AG09309 (cell line): ENCODE data around the gene FAM236C.
"Not testable (repeated sequence)": the region's sequence is repeated elsewhere in the genome, so short reads cannot be mapped to it uniquely, and the experiment has no call there.

Experiments used
- DNase-seq: peaks from one replicate; pipeline ENCODE4 v3.0.0-alpha.2; 2010; ENCODE audit warnings: low read depth
- H3K4me3 ChIP-seq: 2 replicates; pipeline ENCODE4 v1.5.1; 2011; ENCODE audit warnings: mild to moderate bottlenecking, low read depth, low read length, moderate library complexity; ENCODE audit not compliant: control insufficient read depth

FAM236C gene

DNA sequence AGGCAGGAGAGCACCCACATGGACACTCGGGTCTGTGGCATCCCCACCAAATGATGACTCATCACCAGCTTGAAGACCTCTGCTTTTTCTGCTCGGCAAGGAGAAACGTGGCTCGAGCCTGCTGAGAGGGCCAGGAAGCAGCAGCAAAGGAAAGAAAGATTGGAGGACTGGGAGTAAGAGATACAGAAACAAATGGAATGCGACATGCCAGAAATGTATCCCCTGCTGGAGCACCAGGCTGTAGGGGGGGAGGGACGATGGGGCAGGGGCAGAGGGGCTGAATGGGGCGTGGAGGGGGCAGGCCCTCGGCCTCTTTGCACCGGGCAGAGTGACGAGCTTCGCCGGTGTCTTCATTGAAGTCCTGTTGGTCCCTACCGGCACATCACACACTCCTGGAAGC is at the start of gene FAM236C:
TSS of gene FAM236C (plus strand) at position 301 of the 400 bp plus-strand sequence. CDS start 100 bp downstream, outside the sequence.
- DNase-seq, H3K4me3 ChIP-seq: not testable (repeated sequence)

DNA sequence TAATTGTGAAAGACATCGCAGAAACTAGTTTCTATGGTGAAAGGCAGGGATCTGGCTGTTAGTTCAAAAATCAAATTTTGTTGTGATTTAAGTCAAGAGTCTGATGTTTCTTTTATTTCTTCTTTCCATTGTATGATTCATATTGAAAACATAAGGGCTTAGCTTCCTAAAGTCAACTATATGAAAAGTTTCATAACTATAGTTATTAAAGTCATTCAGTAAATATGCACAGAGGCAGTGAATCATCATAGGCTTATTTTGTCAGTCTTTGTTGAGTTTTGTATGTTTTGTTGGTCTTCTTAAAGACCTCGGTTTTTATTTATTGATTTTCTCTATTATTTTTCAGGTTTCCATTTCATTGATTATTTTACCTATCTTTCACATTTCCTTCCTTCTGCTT is 29.5 kb upstream of the FAM236C start:
- not testable (repeated sequence) for H3K4me3 ChIP-seq, DNase-seq

DNA sequence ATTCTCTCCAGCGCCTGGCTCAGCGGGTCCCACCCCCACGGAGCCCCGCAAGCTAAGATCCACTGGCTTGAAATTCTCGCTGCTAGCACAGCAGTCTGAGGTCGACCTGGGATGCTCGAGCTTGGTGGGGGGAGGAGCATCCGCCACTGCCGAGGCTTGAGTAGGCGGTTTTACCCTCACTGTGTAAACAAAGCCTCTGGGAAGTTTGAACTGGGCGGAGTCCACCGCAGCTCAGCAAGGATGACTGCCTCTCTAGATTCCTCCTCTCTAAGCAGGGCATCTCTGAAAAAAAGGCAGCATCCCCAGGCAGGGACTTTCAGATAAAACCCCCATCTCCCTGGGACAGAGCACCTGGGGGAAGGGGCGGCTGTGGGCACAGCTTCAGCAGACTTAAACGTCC is 22.7 kb upstream of the FAM236C start:
- DNase-seq: not testable (repeated sequence)

DNA sequence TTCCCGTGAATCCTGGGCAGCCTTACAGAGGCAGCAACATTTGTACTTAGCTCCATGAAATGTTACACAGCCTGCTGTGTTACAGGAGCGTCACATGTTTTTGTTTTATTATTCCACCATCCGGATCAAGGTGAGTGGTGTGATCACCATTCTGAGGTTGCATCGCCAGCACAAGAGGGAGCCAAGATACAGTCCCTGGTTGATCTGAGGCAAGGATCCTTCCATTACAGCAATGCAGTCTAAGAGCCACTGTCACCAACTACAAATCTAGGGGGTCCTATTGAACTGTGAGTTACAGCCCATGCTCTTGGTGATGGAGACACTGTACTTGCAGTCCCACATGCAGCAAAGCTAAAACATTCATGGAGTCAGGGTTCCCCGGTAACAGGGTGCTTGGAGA is 3.7 kb downstream of the FAM236C start:
- DNase-seq, H3K4me3 ChIP-seq: not testable (repeated sequence)

More for the DNA sequence above, 22.7 kb upstream of the FAM236C start:
- H3K4me3 ChIP-seq: not testable (repeated sequence)

DNA sequence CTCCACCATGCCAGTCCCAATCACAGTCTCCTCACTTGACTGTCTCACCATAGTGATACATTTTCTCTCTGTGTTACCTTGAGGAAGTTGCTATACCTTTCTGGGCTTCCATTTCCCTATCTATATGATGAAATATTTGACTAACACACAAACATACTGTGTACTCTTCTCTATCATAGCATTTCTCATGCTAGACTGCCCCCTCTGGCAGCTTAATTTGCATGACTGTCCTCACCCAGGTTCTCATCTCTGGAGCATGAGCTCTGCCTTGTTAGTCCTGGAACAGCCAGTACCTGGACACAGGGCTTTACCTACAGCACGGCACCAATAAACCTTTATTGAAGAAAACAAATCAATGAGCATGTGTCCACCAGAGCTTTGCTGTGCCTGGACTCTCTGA is 19.9 kb downstream of the FAM236C start:
- DNase-seq, H3K4me3 ChIP-seq: not testable (repeated sequence)

DNA sequence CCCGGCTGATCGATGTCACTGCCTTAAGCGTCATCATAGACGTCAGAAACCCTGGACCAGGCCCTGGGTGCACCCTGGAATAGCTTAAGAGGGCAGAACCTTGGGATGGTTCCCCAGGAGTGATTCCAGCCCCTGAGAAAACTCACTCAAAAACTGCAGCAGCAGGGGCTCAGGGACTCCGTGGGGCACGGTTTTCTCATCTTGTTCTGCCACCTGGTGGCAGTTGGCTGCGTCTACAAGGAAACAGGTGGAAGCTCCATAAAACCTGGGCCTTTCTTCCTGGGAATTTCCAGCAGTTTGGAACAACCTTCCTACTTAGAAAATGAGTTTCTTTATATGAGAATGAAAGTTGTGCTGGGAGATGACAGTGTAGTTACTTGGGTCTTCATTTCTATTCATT is 24.0 kb downstream of the FAM236C start:
- not testable (repeated sequence) for DNase-seq, H3K4me3 ChIP-seq

DNA sequence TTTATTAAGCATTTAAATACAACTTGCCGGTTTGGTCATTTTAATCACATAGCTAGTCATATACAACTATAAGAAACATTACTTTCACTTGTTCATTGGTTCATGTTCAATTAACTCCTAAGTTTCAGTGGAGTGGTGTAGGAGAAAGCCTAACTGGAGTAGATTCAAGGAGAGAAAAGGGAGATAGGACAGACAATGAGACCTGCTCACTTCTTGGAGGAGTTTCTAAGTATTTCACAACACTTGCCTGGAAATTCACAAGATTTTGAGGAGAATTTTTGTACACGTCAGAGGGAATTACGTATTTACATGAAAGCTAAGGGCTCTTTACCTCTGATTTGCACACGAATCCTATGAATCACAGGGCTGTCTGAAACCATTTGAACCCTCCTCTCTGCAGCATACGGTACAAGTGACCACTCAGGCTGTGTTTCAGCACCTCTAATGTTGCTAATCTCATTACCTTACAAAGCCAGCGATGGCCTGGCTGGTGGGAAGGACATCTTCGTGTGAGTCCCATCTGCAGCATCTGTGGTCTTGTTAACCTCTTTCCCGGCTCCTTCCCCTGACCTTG is 24.6 kb downstream of the FAM236C start:
- not testable (repeated sequence) for DNase-seq

DNA sequence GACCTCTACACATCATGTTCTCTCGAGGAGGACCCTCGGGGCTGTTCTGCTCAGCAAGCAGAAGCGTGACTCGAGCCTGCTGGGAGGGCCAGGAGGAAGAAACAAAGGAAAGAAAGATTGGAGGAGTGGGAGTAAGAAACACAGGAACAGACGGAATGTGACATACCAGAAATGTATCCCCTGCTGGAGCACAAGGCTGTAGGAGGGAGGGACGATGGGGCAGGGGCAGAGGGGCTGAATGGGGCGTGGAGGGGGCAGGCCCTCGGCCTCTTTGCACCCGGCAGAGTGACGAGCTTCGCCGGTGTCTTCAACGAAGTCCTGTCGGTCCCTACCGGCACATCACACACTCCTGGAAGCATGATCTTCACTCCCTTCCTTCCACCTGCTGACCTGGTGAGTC is 25.5 kb downstream of the FAM236C start, which contains the start of gene FAM236A:
TSS of gene FAM236A (plus strand) at position 301 of the 400 bp plus-strand sequence. CDS start at position 358, 57 bp downstream.
- DNase-seq, H3K4me3 ChIP-seq: not testable (repeated sequence)

More for the DNA sequence above, 24.6 kb downstream of the FAM236C start:
- H3K4me3 ChIP-seq: not testable (repeated sequence)

DNA sequence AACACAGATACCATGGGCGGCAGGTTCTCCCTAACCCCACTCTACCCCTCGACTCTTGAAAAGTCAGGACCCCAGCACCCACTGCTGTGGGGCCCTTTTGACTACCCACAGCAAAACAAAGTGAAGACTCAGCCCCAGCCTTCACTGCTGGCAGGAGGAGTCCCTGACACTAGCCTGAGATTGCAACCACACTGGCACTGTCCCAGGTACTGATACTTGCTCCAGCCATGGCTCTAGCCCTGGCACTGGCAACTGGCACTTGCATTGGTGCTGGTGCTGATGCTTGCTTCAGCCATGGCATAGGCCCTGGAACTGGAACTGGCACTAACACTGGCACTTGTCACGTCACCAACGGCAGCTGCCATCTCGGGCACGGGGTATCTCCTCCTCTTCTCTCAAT is 29.9 kb downstream of the FAM236C start:
- DNase-seq: not testable (repeated sequence)

DNA sequence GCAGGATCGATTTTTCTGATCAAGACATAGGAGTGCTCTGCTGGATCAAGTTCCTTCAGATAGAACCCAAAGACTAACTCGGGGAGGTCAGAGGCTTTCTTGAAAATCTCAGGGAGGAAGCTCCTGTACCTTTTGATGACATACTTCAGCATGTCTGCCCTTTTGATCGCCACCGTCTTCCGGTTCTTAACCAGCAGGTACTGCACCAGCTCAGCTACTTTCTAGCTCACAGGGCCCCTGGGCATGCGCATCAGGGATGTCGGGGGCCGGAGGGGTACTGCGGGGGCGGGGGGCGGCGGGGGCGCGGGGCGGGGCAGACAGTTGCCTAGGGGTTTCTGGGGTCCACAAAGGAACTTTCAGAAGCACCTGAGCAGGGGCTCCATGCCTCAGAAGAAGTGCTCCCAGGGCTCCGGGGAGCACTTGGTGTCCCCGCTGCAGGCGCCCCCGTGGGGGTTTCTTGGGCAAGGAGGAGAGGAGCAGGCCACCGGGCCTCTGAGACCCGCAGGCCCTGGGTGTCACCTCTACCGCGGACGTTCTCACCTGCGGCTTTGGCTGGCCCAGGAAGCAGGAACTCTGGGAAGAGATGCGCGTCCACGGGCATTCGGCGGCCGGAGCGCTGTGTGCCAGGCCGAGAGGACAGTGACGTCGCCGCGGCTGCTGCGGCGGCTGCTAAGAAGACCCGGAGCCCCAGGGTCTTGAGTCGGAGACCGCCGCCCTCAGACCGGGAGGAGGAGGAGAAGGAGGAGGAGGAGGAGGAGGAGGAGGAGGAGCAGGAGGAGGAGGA is 30.8 kb downstream of the FAM236C start:
- not testable (repeated sequence) for DNase-seq, H3K4me3 ChIP-seq

More for the DNA sequence above, 29.9 kb downstream of the FAM236C start:
- not testable (repeated sequence) for H3K4me3 ChIP-seq

DNA sequence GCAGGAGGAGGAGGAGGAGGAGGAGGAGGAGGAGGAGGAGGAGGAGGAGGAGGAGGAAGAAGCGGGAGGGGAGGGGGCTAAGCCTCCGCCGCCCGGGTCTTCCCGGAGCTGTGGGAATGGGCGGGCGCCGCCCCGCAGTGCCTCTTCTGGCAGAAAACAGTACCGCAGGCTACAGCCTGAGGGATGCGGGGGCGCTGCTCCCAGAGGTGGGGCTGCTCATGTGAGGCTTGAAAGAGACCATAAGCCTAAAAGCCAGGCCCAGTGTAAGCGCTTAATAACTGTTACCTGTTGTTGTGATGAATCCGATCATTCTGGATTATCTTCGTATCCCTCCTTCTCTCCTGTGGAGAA is 31.4 kb downstream of the FAM236C start, which contains the start of gene DMRTC1:
TSS of gene DMRTC1 (minus strand) at position 19 of the 351 bp plus-strand sequence. CDS start 68,143 bp downstream, outside the sequence.
- not testable (repeated sequence) for H3K4me3 ChIP-seq, DNase-seq

DNA sequence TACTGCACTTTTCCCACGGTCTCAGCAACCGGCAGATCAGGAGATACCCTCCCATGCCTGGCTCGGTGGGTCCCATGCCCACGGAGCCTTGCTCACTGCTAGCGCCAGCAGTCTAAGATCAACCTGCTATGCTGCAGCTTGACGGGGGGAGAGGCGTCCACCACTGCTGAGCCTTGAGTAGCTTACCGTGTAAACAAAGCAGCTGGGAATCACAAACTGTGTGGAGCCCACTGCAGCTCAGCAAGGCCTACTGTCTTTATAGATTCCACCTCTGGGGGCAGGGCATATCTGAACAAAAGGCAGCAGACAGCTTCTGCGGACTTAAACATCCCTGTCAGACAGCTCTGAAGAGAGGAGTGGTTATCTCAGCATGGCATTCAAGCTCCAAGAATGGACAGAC is 47.6 kb downstream of the FAM236C start:
- not testable (repeated sequence) for H3K4me3 ChIP-seq, DNase-seq
